Nucleus accumbens (tissue), 56 donors: Measurements from ENCODE around the gene POLG.
"Not testable (repeated sequence)": the region's sequence is repeated elsewhere in the genome, so short reads cannot be mapped to it uniquely, and the experiment has no call there.

Experiments
- DNase-seq, 56 donors: peaks; one replicate each; lab custom pipeline; 2025; lab: John Stamatoyannopoulos, UW

The POLG gene

GRCh38 chr15:89301304-89302089, 33.1 kb downstream of the POLG start:
- no peak for DNase-seq

GRCh38 chr15:89299896-89300295, 34.7 kb downstream of the POLG start:
- DNase-seq, result no peak

GRCh38 chr15:89293012-89293411, 41.6 kb downstream of the POLG start:
- no peak for DNase-seq

- no peak for DNase-seq
Observed at GRCh38 chr15:89291934-89292438, 42.6 kb downstream of the POLG start.

GRCh38 chr15:89283201-89283600, 51.4 kb downstream of the POLG start:
- DNase-seq, result no peak

- DNase-seq, result no peak
Observed at GRCh38 chr15:89282631-89283030, 52.0 kb downstream of the POLG start.

GRCh38 chr15:89278307-89278706, 56.3 kb downstream of the POLG start:
- no peak for DNase-seq

GRCh38 chr15:89277281-89277680, 57.3 kb downstream of the POLG start:
- DNase-seq, result not testable (repeated sequence)
